ENCODE measurements around the gene LRRC61. TPM values are rescaled to one million over a fixed set of nuclear protein-coding genes. Genes with fewer than 3 reads are reported as not detected.
A peak's percentile ranks its signal among the peaks of the same experiment; 100 is the strongest.

LRRC61 gene
- total and polyA plus RNA-seq, 2 of the 13 experiments (the other 11 are each of a cell fraction or from before 2014, with no cell fraction given): 33.0 to 34.8 TPM

- peak; percentile 70 for TF ChIP-seq USF2 (IDR thresholded peaks at IDR 0.05; ENCODE audit: low read depth, low read length)
- peak; percentile 73 for TF ChIP-seq USF2 (CRISPR knock-in tag; IDR thresholded peaks at IDR 0.05; ENCODE audit: borderline replicate concordance)
- no peak for TF ChIP-seq ATF1 (CRISPR knock-in tag; IDR thresholded peaks at IDR 0.05)
- no peak; the same call in 1 of the 2 replicates for TF ChIP-seq ZNF841 (CRISPR knock-in tag; IDR thresholded peaks at IDR 0.05; ENCODE audit: borderline replicate concordance)
- peak; percentile 85; the same call in 1 of the 2 replicates for TF ChIP-seq NRL (CRISPR knock-in tag; IDR thresholded peaks at IDR 0.05; ENCODE audit: borderline replicate concordance)
- no peak for TF ChIP-seq ZFP36 (IDR thresholded peaks at IDR 0.05; ENCODE audit: borderline replicate concordance, low read depth, low read length, partially characterized antibody)
- no peak for TF ChIP-seq JUN (CRISPR knock-in tag; IDR thresholded peaks at IDR 0.05)
- TF ChIP-seq, protein P1, sequence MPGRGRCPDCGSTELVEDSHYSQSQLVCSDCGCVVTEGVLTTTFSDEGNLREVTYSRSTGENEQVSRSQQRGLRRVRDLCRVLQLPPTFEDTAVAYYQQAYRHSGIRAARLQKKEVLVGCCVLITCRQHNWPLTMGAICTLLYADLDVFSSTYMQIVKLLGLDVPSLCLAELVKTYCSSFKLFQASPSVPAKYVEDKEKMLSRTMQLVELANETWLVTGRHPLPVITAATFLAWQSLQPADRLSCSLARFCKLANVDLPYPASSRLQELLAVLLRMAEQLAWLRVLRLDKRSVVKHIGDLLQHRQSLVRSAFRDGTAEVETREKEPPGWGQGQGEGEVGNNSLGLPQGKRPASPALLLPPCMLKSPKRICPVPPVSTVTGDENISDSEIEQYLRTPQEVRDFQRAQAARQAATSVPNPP (CRISPR knock-in tag; IDR thresholded peaks at IDR 0.05): peak; percentile 71; the same call in 1 of the 2 replicates
- TF ChIP-seq ZIK1 (CRISPR knock-in tag; IDR thresholded peaks at IDR 0.05; ENCODE audit: borderline replicate concordance, low read depth): no peak
- TF ChIP-seq ZNF501 (CRISPR knock-in tag; IDR thresholded peaks at IDR 0.05): peak; percentile 74
- TF ChIP-seq ZMYM3 (CRISPR knock-in tag; IDR thresholded peaks at IDR 0.05): no peak
- TF ChIP-seq ZNF891 (CRISPR knock-in tag; IDR thresholded peaks at IDR 0.05): peak; percentile 82; the same call in 1 of the 2 replicates
- TF ChIP-seq ZNF224 (CRISPR knock-in tag; IDR thresholded peaks at IDR 0.05): peak; percentile 45; the same call in 1 of the 2 replicates
- no peak for TF ChIP-seq ZNF510 (CRISPR knock-in tag; IDR thresholded peaks at IDR 0.05; ENCODE audit: low read depth)
- TF ChIP-seq SP5 (CRISPR knock-in tag; IDR thresholded peaks at IDR 0.05; ENCODE audit: borderline replicate concordance, low read depth): peak; percentile 46
- TF ChIP-seq RFXAP (CRISPR knock-in tag; IDR thresholded peaks at IDR 0.05; ENCODE audit: borderline replicate concordance): peak; percentile 29; the same call in 1 of the 2 replicates
- no peak for TF ChIP-seq HNF1A (IDR thresholded peaks at IDR 0.05; ENCODE audit: low read depth)
- peak; percentile 27 for TF ChIP-seq HNF1A (CRISPR knock-in tag; IDR thresholded peaks at IDR 0.05; ENCODE audit: borderline replicate concordance)
- peak; percentile 84 for TF ChIP-seq POLR2G (IDR thresholded peaks at IDR 0.05; ENCODE audit: low read depth, low read length)
- no peak for TF ChIP-seq ZNF720 (CRISPR knock-in tag; IDR thresholded peaks at IDR 0.05)
- 0 out of 2 replicates have a peak, but pooled peaks have one; percentile 24 for TF ChIP-seq ZMYM2 (CRISPR knock-in tag; IDR thresholded peaks at IDR 0.05)
- TF ChIP-seq SMAD3 (CRISPR knock-in tag; IDR thresholded peaks at IDR 0.05): 0 out of 2 replicates have a peak, but pooled peaks have one; percentile 27
- peak; percentile 84 for TF ChIP-seq ZMYM4 (CRISPR knock-in tag; IDR thresholded peaks at IDR 0.05)
- peak; percentile 83 for TF ChIP-seq ZNF331 (CRISPR knock-in tag; IDR thresholded peaks at IDR 0.05)
These were observed 45.1 kb downstream of the LRRC61 start, which contains the start of gene REPIN1 (continued) for GRCh38 chr7:150368096-150368883.

Measured in HepG2 (cell line).